ENCODE data around the gene AADACL2.

The AADACL2 gene, protein sequence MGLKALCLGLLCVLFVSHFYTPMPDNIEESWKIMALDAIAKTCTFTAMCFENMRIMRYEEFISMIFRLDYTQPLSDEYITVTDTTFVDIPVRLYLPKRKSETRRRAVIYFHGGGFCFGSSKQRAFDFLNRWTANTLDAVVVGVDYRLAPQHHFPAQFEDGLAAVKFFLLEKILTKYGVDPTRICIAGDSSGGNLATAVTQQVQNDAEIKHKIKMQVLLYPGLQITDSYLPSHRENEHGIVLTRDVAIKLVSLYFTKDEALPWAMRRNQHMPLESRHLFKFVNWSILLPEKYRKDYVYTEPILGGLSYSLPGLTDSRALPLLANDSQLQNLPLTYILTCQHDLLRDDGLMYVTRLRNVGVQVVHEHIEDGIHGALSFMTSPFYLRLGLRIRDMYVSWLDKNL

DNA sequence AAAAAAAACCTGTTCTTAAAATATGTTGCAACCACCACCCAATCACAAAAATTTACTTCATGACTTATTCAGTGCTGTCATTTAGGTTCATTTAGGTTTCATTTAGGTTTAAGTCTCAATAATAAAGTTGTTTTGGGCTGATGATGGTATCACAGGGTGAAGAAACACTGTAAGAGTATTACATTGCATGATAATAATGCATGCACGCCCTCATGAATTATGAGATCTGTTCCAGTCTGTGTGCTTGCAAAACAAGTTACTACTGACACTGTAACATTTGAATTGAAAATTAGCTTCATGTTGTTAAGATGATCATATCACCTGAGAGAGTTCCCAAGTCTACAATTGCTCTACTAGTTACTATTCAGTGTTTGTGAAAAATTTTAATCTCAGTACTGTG lies at the start of gene AADACL2:
TSS of gene AADACL2 (plus strand) at position 315 of the 400 bp plus-strand sequence. CDS start 109 bp downstream, outside the sequence.
- no peak for DNase-seq (ENCODE audit: insufficient read length, low spot score)
- no peak for FAIRE-seq
- no peak for TF ChIP-seq POLR2A (IDR thresholded peaks at IDR 0.05; ENCODE audit: low read depth, low read length)

DNA sequence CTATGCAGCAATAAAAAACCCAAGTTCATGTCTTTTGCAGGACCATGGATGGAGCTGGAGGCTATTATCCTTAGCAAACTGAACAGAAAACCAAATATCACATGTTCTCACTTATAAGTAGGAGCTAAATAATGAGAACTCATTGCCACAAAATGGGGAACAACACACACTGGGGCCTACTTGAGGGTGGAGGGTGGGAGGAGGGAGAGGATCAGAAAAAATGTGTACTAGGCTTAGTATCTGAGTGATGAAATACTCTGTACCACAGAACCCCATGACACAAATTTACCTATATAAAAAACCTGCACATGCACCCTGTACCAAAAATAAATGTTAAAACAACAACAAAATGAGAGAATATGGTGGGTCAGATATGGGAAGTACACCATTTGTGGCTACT lies 49.6 kb upstream of the AADACL2 start:
- DNase-seq (ENCODE audit: insufficient read length, low spot score), result no peak
- no peak for FAIRE-seq
- TF ChIP-seq POLR2A (IDR thresholded peaks at IDR 0.05; ENCODE audit: low read depth, low read length), result no peak

DNA sequence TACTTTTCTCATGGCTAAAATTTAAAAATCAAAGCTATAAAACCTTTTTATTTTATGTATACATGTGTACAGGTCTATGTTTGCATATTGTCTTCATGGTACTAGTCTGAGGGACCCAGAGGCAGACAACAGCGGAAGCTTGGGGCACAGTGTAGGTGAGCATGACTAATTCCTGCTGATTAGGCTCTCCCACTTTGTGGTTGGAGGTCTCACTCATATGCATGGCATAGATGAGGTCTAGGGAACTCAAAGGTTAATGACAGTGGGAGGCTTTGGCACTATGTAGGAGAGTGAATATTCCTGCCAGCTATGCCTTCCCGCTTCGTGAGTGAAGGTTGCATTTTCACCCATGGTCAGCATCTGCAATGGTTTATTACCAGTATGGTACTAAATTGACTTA lies 47.5 kb upstream of the AADACL2 start:
- FAIRE-seq (no peak), DNase-seq (ENCODE audit: insufficient read length, low spot score) (no peak)
- no peak for TF ChIP-seq POLR2A (IDR thresholded peaks at IDR 0.05; ENCODE audit: low read depth, low read length)

DNA sequence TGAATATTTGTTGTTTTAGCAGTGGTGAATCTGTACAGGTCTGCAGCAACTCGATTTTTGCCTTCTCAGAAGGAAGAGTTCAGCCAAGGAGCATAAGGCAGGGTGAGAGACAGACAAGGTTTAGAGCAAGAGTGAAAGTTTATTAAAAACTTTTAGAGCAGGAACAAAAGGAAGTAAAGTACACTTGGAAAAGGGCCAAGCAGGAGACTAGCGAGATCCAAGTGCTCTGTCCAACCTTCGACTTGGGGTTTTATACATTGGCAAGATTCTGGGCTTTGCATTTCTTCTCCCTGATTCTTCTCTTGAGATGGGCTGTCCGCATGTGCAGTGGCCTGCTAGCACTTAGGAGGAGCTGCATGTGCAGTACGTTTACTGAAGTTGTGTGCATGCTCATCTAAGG lies 46.7 kb upstream of the AADACL2 start:
- no peak for TF ChIP-seq POLR2A (IDR thresholded peaks at IDR 0.05; ENCODE audit: low read depth, low read length)
- FAIRE-seq (no peak), DNase-seq (ENCODE audit: insufficient read length, low spot score) (no peak)

DNA sequence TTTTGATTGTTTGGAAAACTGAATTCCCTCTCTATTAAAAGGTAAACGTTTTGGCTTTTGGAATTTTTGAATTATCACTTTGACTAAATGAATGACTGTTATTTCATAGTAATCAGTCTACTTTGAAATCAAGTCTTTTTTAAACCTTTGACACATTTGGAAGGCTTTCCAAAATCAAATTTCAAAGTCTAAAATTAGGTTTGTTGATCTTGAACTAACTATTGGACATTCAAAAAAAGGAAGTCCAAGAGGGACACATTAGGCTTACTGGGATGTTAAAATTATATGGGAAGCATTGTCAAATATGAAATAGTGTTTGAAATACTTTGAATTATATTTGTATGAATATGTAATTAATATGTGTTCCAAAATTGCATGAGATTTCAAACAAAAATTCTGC lies 45.2 kb upstream of the AADACL2 start:
- TF ChIP-seq POLR2A (IDR thresholded peaks at IDR 0.05; ENCODE audit: low read depth, low read length), result no peak
- DNase-seq (ENCODE audit: insufficient read length, low spot score) (no peak), FAIRE-seq (no peak)

DNA sequence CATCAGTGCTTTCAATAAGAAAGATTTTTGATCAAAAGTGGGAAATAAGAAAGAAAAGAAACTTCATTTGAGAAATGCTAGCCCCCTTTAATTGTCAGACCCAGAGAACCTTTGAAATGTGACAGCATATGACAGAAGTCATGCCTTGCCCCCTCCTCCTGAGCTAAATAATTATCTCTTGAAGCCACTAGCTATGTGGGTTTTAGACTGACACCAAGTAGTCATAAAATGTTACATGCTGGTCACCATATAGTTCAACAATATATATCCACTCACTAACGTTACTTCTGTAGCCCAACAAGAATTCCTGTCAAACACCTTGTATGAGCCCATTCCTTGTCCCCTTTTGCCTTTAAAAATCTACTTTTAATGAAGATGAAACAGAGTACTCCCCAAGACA lies 43.1 kb upstream of the AADACL2 start:
- no peak for FAIRE-seq
- no peak for DNase-seq (ENCODE audit: insufficient read length, low spot score)
- TF ChIP-seq POLR2A (IDR thresholded peaks at IDR 0.05; ENCODE audit: low read depth, low read length), result no peak

DNA sequence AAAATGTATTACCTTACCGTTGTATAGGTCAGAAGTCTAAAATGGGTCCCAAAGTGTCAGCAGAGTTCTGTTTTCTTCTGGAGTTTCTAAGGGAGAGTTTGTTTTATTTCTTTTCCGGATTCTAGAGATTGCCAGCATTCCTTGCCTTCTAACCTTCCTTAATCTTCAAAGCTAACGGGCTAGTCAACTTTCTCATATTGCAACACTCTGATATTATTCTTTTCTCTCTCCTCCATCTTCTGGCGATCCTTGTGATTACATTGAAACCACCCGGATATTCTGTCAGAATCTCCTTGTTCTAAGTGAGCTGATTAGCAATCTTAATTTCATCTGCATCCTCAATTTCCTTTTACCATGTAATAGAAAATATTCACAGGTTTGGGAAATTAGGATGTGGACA lies 36.2 kb upstream of the AADACL2 start:
- FAIRE-seq, result no peak
- TF ChIP-seq POLR2A (IDR thresholded peaks at IDR 0.05; ENCODE audit: low read depth, low read length), result no peak
- DNase-seq (ENCODE audit: insufficient read length, low spot score), result no peak

DNA sequence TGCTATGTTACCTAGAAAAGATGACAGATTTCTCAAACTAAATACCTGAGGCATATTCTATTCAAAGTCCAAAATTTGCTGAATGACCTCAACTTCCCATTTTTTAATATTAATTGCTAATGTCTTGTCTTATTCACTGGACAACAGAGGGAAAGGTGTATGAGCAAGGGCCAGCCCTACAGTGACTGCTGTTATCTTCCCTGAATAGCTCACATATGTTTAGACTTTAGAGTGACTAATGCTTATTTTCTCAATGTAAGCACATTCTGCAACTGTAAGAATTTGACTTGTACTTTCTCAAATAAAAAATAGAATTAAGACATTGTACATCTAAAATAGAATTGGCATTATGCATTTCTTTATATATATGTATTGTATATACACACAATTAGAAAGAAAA lies 26.5 kb upstream of the AADACL2 start:
- no peak for FAIRE-seq
- no peak for DNase-seq (ENCODE audit: insufficient read length, low spot score)
- TF ChIP-seq POLR2A (IDR thresholded peaks at IDR 0.05; ENCODE audit: low read depth, low read length), result no peak

DNA sequence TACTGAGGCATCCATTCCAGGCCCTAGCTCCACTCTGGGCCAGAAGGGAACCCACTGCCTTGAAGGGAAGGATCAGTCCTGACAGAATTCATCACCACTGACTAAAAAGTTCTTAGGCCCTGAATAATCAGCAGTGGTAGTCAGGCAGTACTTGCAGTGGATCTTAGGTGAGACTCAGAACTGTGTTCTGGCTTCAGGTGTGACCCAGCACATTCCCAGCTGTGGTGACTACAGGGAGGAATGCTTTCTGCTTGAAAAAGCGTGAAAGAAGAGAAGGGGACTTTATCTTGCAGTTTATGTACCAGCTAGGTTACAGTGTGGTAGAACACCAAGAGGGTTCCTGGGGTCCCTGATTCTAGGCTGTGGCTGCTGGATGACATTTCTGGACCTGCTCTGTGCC lies 24.9 kb upstream of the AADACL2 start:
- DNase-seq (ENCODE audit: insufficient read length, low spot score) (no peak), FAIRE-seq (no peak)
- TF ChIP-seq POLR2A (IDR thresholded peaks at IDR 0.05; ENCODE audit: low read depth, low read length), result no peak

DNA sequence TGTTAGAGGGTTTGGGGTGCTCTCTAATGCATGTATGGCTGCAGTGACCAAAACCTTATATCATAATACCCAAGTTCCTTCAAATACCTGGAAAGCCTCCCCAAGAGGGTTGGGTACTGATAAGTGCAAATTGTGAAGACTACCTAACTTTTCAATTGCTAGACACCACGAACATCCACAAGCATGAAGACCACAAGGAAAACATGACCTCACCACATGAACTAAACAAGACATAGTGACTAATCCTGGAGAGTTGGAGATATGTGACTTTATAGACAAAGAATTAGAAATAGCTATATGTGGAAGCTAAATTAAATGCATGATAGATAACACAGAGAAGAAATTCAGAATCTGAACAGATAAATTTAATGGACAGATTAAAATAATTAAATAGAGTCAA lies 23.9 kb upstream of the AADACL2 start:
- no peak for TF ChIP-seq POLR2A (IDR thresholded peaks at IDR 0.05; ENCODE audit: low read depth, low read length)
- DNase-seq (ENCODE audit: insufficient read length, low spot score) (no peak), FAIRE-seq (no peak)

DNA sequence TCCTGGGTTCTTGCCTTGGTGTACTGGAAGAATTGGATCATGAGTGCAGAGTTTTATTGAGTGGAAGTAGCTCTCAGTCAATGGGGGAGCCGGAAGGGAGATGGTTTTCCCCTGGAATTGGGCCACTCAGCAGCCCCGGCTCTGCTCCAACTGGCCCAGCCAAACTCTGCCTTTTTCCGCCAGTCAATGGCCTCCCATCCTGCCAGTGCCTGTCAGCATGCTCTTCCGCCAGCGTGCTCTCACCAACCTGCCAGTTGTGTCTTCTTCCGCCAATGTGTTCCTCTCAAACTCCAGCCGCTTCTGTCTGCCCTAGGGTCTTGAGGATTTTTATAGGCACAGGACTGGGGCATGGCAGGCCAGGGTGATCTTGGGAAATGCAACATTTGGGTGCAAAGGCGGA lies 12.4 kb upstream of the AADACL2 start:
- DNase-seq (ENCODE audit: insufficient read length, low spot score) (no peak), FAIRE-seq (no peak)
- no peak for TF ChIP-seq POLR2A (IDR thresholded peaks at IDR 0.05; ENCODE audit: low read depth, low read length)

DNA sequence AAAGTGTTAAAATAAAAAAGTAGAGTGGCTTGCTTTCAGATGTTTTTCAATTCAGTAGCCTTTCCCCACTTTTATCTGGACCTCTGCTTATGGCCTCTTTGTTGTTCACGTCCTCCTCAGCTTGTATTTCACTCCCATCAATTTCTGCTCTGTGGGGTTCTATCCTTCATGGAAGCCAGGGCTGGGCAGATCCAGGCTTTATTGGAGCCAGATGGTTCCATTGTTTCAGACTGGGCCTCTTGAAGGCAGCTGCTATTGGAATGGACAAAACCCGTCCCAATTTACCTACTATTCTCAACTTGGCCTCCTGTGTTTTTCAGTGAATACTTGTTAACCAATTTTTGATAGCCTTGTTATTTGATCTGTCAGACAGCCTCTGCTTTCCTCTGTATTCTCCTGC lies 10.9 kb upstream of the AADACL2 start:
- TF ChIP-seq POLR2A (IDR thresholded peaks at IDR 0.05; ENCODE audit: low read depth, low read length), result no peak
- FAIRE-seq (no peak), DNase-seq (ENCODE audit: insufficient read length, low spot score) (no peak)

DNA sequence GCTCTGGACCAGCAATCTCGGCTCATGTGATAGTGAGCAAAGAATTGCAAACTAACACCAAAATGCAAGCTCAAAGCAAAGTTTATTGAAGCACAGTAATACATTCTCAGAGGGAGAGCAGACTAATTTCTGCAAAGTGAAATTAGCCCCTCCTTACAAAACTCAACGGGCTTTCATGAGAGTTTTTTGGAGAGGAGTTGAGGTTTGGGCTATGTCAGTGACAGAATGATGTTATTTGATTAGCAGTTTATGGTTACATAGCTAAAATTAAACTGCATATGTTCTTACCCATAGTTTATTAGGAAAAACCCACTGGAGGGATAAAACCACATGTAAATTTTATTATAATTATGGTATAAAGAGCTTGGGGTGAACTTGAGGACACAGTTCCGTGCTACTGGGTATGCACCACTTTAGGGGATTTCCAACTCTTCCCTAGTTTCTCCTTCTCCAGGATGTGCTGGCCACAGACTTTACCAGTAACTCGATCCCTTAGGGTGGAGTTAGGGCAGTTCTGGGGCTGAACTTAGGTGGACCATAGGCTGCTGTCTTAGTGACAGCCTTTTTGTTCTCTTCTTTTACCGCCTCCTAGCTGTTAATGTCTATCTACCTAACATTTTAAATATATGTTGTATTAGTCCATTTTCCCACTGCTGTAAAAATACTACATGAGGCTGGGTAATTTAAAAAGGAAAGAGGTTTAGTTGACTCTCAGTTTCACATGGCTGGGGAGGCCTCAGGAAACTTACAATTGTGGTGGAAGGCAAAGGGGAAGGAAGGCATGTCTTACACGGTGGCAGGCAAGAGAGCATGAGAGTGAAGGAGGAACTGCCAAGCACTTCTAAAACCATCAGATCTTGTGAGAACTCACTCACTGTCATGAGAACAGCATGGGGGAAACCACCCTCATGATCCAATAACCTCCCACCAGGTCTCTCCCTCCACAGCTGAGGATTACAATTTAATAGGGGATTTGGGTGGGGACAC lies 8.9 kb upstream of the AADACL2 start:
- no peak for TF ChIP-seq POLR2A (IDR thresholded peaks at IDR 0.05; ENCODE audit: low read depth, low read length)
- no peak for FAIRE-seq
- no peak for DNase-seq (ENCODE audit: insufficient read length, low spot score)

DNA sequence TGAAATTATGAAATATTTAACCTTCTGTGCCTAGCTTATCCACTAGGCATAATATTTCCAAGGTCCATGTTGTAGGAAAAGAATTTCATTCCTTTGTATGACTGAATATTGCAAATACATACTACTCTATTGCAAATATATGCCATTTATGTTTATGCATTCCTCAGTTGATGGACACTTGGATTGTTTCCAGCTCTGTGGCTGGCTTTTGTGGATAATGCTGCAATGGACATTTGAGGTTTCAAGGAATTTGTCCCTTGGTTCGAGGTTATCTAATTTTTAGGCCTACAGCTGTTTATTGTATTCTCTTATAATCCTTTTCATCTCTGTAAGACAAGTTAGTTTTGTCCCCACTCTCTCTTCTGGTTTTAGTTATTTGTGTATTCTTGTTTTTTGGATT lies 7.7 kb upstream of the AADACL2 start:
- DNase-seq (ENCODE audit: insufficient read length, low spot score) (no peak), FAIRE-seq (no peak)
- TF ChIP-seq POLR2A (IDR thresholded peaks at IDR 0.05; ENCODE audit: low read depth, low read length), result no peak

Measured in H54 (cell line).